HCT116 (cell line): ENCODE data around the gene KIF26B. TPM values are rescaled to one million over a fixed set of nuclear protein-coding genes. Genes with fewer than 3 reads are reported as not detected.

Experiments
- ATAC-seq: fragments of 200-7000 bp; cut with Tn5 transposase; 2 replicates; pipeline ENCODE4 v1.9.1; 2020; ENCODE audit warnings: mild to moderate bottlenecking, moderate library complexity
- BruUV-seq: library from RNA; stranded (reverse); fragments of 400-500 nt; replicated peaks from 2 replicates; lab custom pipeline; 2021; lab: Mats Ljungman, UMichigan
- CTCF ChIA-PET: fragments of 300-600 bp; sonication (Branson Sonifier 250); formaldehyde crosslinking; loops from one replicate; lab custom pipeline; 2021; ENCODE audit warnings: antibody characterized with exemption; lab: Charles Lee
- POLR2A ChIA-PET: fragments of 300-600, 350-600 bp; sonication (Branson Sonifier 250); formaldehyde crosslinking; loops from one replicate; lab custom pipeline; 2021; ENCODE audit warnings: antibody characterized with exemption; lab: Charles Lee
- RAD21 ChIA-PET, 2 experiments: fragments of 300-600 bp; sonication (Branson Sonifier 250); formaldehyde crosslinking; loops; one replicate each; lab custom pipeline; 2023; ENCODE audit warnings: low total read pairs in 2 of 2; ENCODE audit not compliant: uncharacterized antibody in 2 of 2, unreplicated experiment in 2 of 2, low non-redundant PET in 1 of 2; lab: Charles Lee
- DNase-seq: peaks from one replicate; pipeline ENCODE4 v3.0.0-alpha.2; 2010; ENCODE audit warnings: low read depth, low spot score
- H2AFZ ChIP-seq: fragments of 200-600 bp; shearing (Covaris generic), sonication (generic); 2 replicates; pipeline ENCODE4 v1.6.1; 2017; ENCODE audit warnings: low read depth, mixed run types, mixed read lengths, antibody characterized with exemption, low read length; ENCODE audit not compliant: poor library complexity, severe bottlenecking
- H3K27ac ChIP-seq: 2 replicates; pipeline ENCODE4 v1.5.1; 2012; ENCODE audit warnings: low read depth, low read length
- H3K27me3 ChIP-seq: fragments of 200-600 bp; sonication (generic); 2 replicates; pipeline ENCODE4 v1.6.1; 2016; ENCODE audit warnings: mixed run types, low read length, mixed read lengths; ENCODE audit not compliant: insufficient read depth
- H3K36me3 ChIP-seq, 2 experiments: fragments of 200-500 bp in 1 of 2; fragments of 200-600 bp in 1 of 2; sonication (Bioruptor generic) in 1 of 2; sonication (generic) in 1 of 2; 2 replicates each; pipeline versions ENCODE4 v1.5.1 to v1.6.1; 2014 to 2016; ENCODE audit warnings: low read length in 2 of 2, inconsistent platforms in 1 of 2, mixed read lengths in 1 of 2, mixed run types in 1 of 2; ENCODE audit not compliant: insufficient read depth in 2 of 2, control insufficient read depth in 1 of 2
- H3K4me1 ChIP-seq, 2 experiments: fragments of 200-600 bp in 1 of 2; sonication (generic) in 1 of 2; 2 replicates each; pipeline versions ENCODE4 v1.5.1 to v1.6.1; 2012 to 2017; ENCODE audit warnings: low read length in 2 of 2, inconsistent platforms in 1 of 2, mild to moderate bottlenecking in 1 of 2, mixed read lengths in 1 of 2, mixed run types in 1 of 2, moderate library complexity in 1 of 2; ENCODE audit not compliant: insufficient read depth in 2 of 2, control insufficient read depth in 1 of 2
- H3K4me2 ChIP-seq: fragments of 200-600 bp; sonication (generic); 2 replicates; pipeline ENCODE4 v1.6.1; 2017; ENCODE audit warnings: mixed run types, low read length, mixed read lengths
- H3K4me3 ChIP-seq, 2 experiments: fragments of 200-600 bp in 1 of 2; sonication (generic) in 1 of 2; replicated peaks in 1 of 2; 2 replicates each; pipeline ENCODE4 v1.5.1; 2011 to 2016; ENCODE audit warnings: low read length in 2 of 2, control low read depth in 1 of 2, low read depth in 1 of 2, mild to moderate bottlenecking in 1 of 2, mixed read lengths in 1 of 2, mixed run types in 1 of 2
- H3K79me2 ChIP-seq: fragments of 200-600 bp; sonication (generic); 2 replicates; pipeline ENCODE4 v1.6.1; 2017; ENCODE audit warnings: mild to moderate bottlenecking, mixed run types, low read length, moderate library complexity, mixed read lengths; ENCODE audit not compliant: insufficient read depth
- H3K9ac ChIP-seq: fragments of 200-600 bp; sonication (generic); 2 replicates; pipeline ENCODE4 v1.6.1; 2016; ENCODE audit warnings: low read length, mixed read lengths
- H3K9me2 ChIP-seq: fragments of 200-600 bp; sonication (generic), shearing (Covaris generic); 2 replicates; pipeline ENCODE4 v1.6.1; 2017; ENCODE audit warnings: mixed run types, mild to moderate bottlenecking, moderate library complexity; ENCODE audit not compliant: insufficient read depth
- H3K9me3 ChIP-seq, 2 experiments: fragments of 200-500 bp in 1 of 2; fragments of 200-600 bp in 1 of 2; sonication (Bioruptor generic) in 1 of 2; sonication (generic) in 1 of 2; 2 replicates each; pipeline ENCODE4 v1.6.1; 2014 to 2017; ENCODE audit warnings: low read length in 2 of 2, mixed read lengths in 2 of 2, inconsistent platforms in 1 of 2, low read depth in 1 of 2, mild to moderate bottlenecking in 1 of 2, mixed run types in 1 of 2, moderate library complexity in 1 of 2; ENCODE audit not compliant: control insufficient read depth in 1 of 2, insufficient read depth in 1 of 2
- H4K20me1 ChIP-seq: fragments of 200-600 bp; sonication (generic), shearing (Covaris generic); 2 replicates; pipeline ENCODE4 v1.6.1; 2017; ENCODE audit warnings: mixed run types, mild to moderate bottlenecking, moderate library complexity; ENCODE audit not compliant: insufficient read depth
- CBX3 ChIP-seq: IDR thresholded peaks from 2 replicates; pipeline ENCODE4 v1.6.1; 2012; ENCODE audit warnings: low read depth
- CEBPB ChIP-seq: IDR thresholded peaks from 2 replicates; pipeline ENCODE4 v1.6.1; 2012; ENCODE audit warnings: low read depth
- CTCF ChIP-seq, 3 experiments: fragments of 200-600 bp in 1 of 3; sonication (generic) in 1 of 3; IDR thresholded peaks in 2 of 3; conservative IDR thresholded peaks in 1 of 3; 2 replicates each; pipeline ENCODE4 v1.5.1; 2012 to 2017; ENCODE audit warnings: low read depth in 2 of 3, low read length in 2 of 3, antibody characterized with exemption in 1 of 3, borderline replicate concordance in 1 of 3, control low read depth in 1 of 3, mild to moderate bottlenecking in 1 of 3, mixed read lengths in 1 of 3, mixed run types in 1 of 3, moderate library complexity in 1 of 3; ENCODE audit not compliant: insufficient read depth in 1 of 3
- EGR1 ChIP-seq: IDR thresholded peaks from 2 replicates; pipeline ENCODE4 v1.6.1; 2012; ENCODE audit warnings: low read depth
- FOSL1 ChIP-seq: IDR thresholded peaks from 2 replicates; pipeline ENCODE4 v1.6.1; 2012; ENCODE audit warnings: low read depth
- JUND ChIP-seq: IDR thresholded peaks from 2 replicates; pipeline ENCODE4 v1.6.1; 2012
- MAX ChIP-seq: IDR thresholded peaks from 2 replicates; pipeline ENCODE4 v1.6.1; 2012
- POLR2A ChIP-seq: IDR thresholded peaks from 2 replicates; pipeline ENCODE4 v1.7.0; 2011; ENCODE audit warnings: borderline replicate concordance; ENCODE audit not compliant: insufficient read depth, insufficient read length; ENCODE audit errors: extremely low read depth
- POLR2AphosphoS5 ChIP-seq: IDR thresholded peaks from 2 replicates; pipeline ENCODE4 v1.6.1; 2011; ENCODE audit warnings: mild to moderate bottlenecking, low read depth, low read length, moderate library complexity
- RAD21 ChIP-seq: IDR thresholded peaks from 2 replicates; pipeline ENCODE4 v1.6.1; 2012; ENCODE audit warnings: low read depth, mild to moderate bottlenecking
- SIN3A ChIP-seq: IDR thresholded peaks from 2 replicates; pipeline ENCODE4 v1.6.1; 2012; ENCODE audit warnings: low read depth
- SP1 ChIP-seq: IDR thresholded peaks from 2 replicates; pipeline ENCODE4 v1.6.1; 2012; ENCODE audit warnings: low read depth
- TCF7L2 ChIP-seq: IDR thresholded peaks from 2 replicates; pipeline ENCODE4 v1.7.0; 2011; ENCODE audit warnings: borderline replicate concordance, inconsistent platforms; ENCODE audit not compliant: insufficient read depth, insufficient read length; ENCODE audit errors: extremely low read depth
- YY1 ChIP-seq: IDR thresholded peaks from 2 replicates; pipeline ENCODE4 v1.6.1; 2011; ENCODE audit warnings: low read length, low read depth, moderate library complexity, mild to moderate bottlenecking; ENCODE audit not compliant: insufficient replicate concordance; ENCODE audit errors: extremely low read depth
- ZFX ChIP-seq: fragments of 450-650 bp; IDR thresholded peaks from 2 replicates; pipeline ENCODE4 v1.6.1; 2017
- ZNF274 ChIP-seq: fragments of 200-500 bp; sonication (Bioruptor generic); IDR thresholded peaks from 2 replicates; pipeline ENCODE4 v1.6.1; 2014; ENCODE audit warnings: mild to moderate bottlenecking, low read depth, low read length, inconsistent platforms
- intact Hi-C: fragments of 100-400 bp; cut with micrococcal nuclease; formaldehyde crosslinking; loops from 2 replicates; pipeline ENCODE4 v1.10.0; 2022
- total RNA-seq: library from RNA; stranded (reverse); gene quantifications from one replicate; pipeline ENCODE4 v1.2.1, GENCODE V29; 2021; ENCODE audit not compliant: unreplicated experiment

The KIF26B gene
- total RNA-seq, 1 experiment from 2014 or later, result 0.49 TPM

GRCh38 chr1:245462161-245462560, 307.4 kb downstream of the KIF26B start:
- no peaks in the 10 kb centered on the region for H3K9me3 ChIP-seq
- TF ChIP-seq CTCF (IDR thresholded peaks at IDR 0.05 in 2 of 3, conservative IDR thresholded peaks at IDR 0.05 in 1 of 3; ENCODE audit: borderline replicate concordance in 1 of 3, insufficient read depth in 1 of 3, low read depth in 2 of 3, low read length in 2 of 3) (no peak), FOSL1 (no peak), ZFX (no peak), MAX (no peak)
- TF ChIP-seq, all 23 proteins: peak for 0
- H3K4me1 ChIP-seq, result no peaks in the 10 kb centered on the region
- no peak overlapping the region for H3K4me2 ChIP-seq
- ChIA-PET POLR2A (no interaction called here), CTCF (no interaction called here), RAD21 (no interaction called here)
- BruUV-seq, result no TSS peak
- H3K9me2 ChIP-seq, result no peaks in the 10 kb centered on the region
- DNase-seq (no peak), ATAC-seq (no peak)
- no peaks in the 10 kb centered on the region for H4K20me1 ChIP-seq
- no peak overlapping the region for H3K9ac ChIP-seq
- intact Hi-C loops, result no loop called here
- H2AFZ ChIP-seq, result no peak overlapping the region
- no peaks in the 10 kb centered on the region for H3K79me2 ChIP-seq
- H3K4me3 ChIP-seq, result no peak overlapping the region
- no peaks in the 10 kb centered on the region for H3K36me3 ChIP-seq
- no peak overlapping the region for H3K27ac ChIP-seq
- peaks cover 37% of the 10 kb centered on the region for H3K27me3 ChIP-seq

GRCh38 chr1:245463392-245464165, 308.8 kb downstream of the KIF26B start:
- Histone ChIP-seq H3K4me2 (no peak overlapping the region), H3K79me2 (no peaks in the 10 kb centered on the region), H4K20me1 (no peaks in the 10 kb centered on the region), H3K4me3 (no peak overlapping the region), H3K9ac (no peak overlapping the region), H3K36me3 (no peaks in the 10 kb centered on the region), H3K9me3 (no peaks in the 10 kb centered on the region), H2AFZ (no peak overlapping the region), H3K9me2 (no peaks in the 10 kb centered on the region), H3K4me1 (no peaks in the 10 kb centered on the region), H3K27ac (no peak overlapping the region), H3K27me3 (peaks cover 31% of the 10 kb centered on the region)
- no peak for TF ChIP-seq RAD21
- no peak for TF ChIP-seq ZNF274
- TF ChIP-seq FOSL1, result no peak
- no peak for TF ChIP-seq POLR2A
- TF ChIP-seq EGR1, result no peak
- no peak for TF ChIP-seq SP1
- TF ChIP-seq POLR2AphosphoS5, result no peak
- no peak for TF ChIP-seq SIN3A
- no peak for TF ChIP-seq YY1
- no peak for TF ChIP-seq TCF7L2
- TF ChIP-seq ZFX, result no peak
- no peak for TF ChIP-seq JUND
- no peak for TF ChIP-seq CBX3
- TF ChIP-seq CEBPB, result no peak
- BruUV-seq, result no TSS peak
- no peak for ATAC-seq
- intact Hi-C loops, result no loop called here
- ChIA-PET RAD21 (no interaction called here), POLR2A (no interaction called here), CTCF (no interaction called here)
- no peak for DNase-seq
